Lung (tissue), 12 donors: Measurements from ENCODE around the gene DNAJC16. TPM values are rescaled to one million over a fixed set of nuclear protein-coding genes. Genes with fewer than 3 reads are reported as not detected.
"Not testable (repeated sequence)": the region's sequence is repeated elsewhere in the genome, so short reads cannot be mapped to it uniquely, and the experiment has no call there.

ENCODE experiments used
- ATAC-seq: fragments of 200-7000 bp; cut with Tn5 transposase; one replicate; pipeline ENCODE4 v1.9.1; 2020; ENCODE audit warnings: moderate number of reproducible peaks; ENCODE audit not compliant: insufficient read depth, low FRiP score
- DNase-seq, 3 donors: peaks; one replicate each; pipeline ENCODE4 v3.0.0-alpha.2; 2013 to 2017
- H3K27ac ChIP-seq, 2 donors: one replicate each; pipeline ENCODE4 v1.5.1; 2013; ENCODE audit warnings: mild to moderate bottlenecking in 2 of 2, moderate library complexity in 2 of 2, control low read depth in 1 of 2, inconsistent platforms in 1 of 2, low read depth in 1 of 2, low read length in 1 of 2
- H3K27me3 ChIP-seq, 3 donors: one replicate each; pipeline ENCODE4 v1.5.1; 2013; ENCODE audit warnings: low read length in 2 of 3; ENCODE audit not compliant: control insufficient read depth in 3 of 3, insufficient read depth in 3 of 3
- H3K36me3 ChIP-seq, 4 donors: one replicate each; pipeline ENCODE4 v1.5.1; 2013; ENCODE audit warnings: low read length in 4 of 4, mild to moderate bottlenecking in 1 of 4, moderate library complexity in 1 of 4; ENCODE audit not compliant: control insufficient read depth in 4 of 4, insufficient read depth in 4 of 4
- H3K4me1 ChIP-seq, 5 donors: one replicate each; pipeline ENCODE4 v1.5.1; 2013; ENCODE audit warnings: low read length in 5 of 5, mild to moderate bottlenecking in 2 of 5, moderate library complexity in 1 of 5; ENCODE audit not compliant: control insufficient read depth in 5 of 5, insufficient read depth in 5 of 5
- H3K4me3 ChIP-seq: one replicate; pipeline ENCODE4 v1.5.1; 2013; ENCODE audit warnings: mild to moderate bottlenecking, control low read depth, moderate library complexity
- H3K9ac ChIP-seq, 2 donors: one replicate each; pipeline ENCODE4 v1.5.1; 2013; ENCODE audit warnings: low read length in 2 of 2, control low read depth in 1 of 2; ENCODE audit not compliant: insufficient read depth in 1 of 2
- H3K9me3 ChIP-seq, 4 donors: one replicate each; pipeline ENCODE4 v1.5.1; 2013; ENCODE audit warnings: low read length in 3 of 4, mild to moderate bottlenecking in 1 of 4, moderate library complexity in 1 of 4; ENCODE audit not compliant: control insufficient read depth in 4 of 4, insufficient read depth in 3 of 4
- WGBS, 2 donors: extraction: QIAGEN DNeasy Blood & Tissue Kit; methylation state at CpG; one replicate each; pipeline ENCODE4 v1.1.7; 2013; 5-methylcytosine and 5-hydroxymethylcytosine counted together
- polyA plus RNA-seq, 2 donors: library from polyadenylated mRNA; stranded (reverse); fragments of 200-250 nt; gene quantifications; one replicate each; pipeline ENCODE4 v1.2.1, GENCODE V29; 2013
- total RNA-seq, 2 donors: library from RNA; depleted of rRNA in 1 of 2; stranded (reverse); fragments of >200 nt in 1 of 2; gene quantifications; one replicate each; pipeline ENCODE4 v1.2.1, GENCODE V29; 2014 to 2021
- TF ChIP-seq, protein P1 (sequence below): IDR thresholded peaks from 2 replicates; pipeline ENCODE4 v1.5.1; 2012; ENCODE audit warnings: mild to moderate bottlenecking; ENCODE audit errors: control extremely low read depth, extremely low read depth
- donor health status: control.
- donor health status: control.
- donor health status: Bipolar disorder and iron deficiency.
- donor health status: healthy.
- donor health status: DM: yes; HTN: yes; CAD: no.

DNAJC16 gene
- total and polyA plus RNA-seq, 4 donors, result 4.8 to 28.8 (median 12.8) TPM

DNA sequence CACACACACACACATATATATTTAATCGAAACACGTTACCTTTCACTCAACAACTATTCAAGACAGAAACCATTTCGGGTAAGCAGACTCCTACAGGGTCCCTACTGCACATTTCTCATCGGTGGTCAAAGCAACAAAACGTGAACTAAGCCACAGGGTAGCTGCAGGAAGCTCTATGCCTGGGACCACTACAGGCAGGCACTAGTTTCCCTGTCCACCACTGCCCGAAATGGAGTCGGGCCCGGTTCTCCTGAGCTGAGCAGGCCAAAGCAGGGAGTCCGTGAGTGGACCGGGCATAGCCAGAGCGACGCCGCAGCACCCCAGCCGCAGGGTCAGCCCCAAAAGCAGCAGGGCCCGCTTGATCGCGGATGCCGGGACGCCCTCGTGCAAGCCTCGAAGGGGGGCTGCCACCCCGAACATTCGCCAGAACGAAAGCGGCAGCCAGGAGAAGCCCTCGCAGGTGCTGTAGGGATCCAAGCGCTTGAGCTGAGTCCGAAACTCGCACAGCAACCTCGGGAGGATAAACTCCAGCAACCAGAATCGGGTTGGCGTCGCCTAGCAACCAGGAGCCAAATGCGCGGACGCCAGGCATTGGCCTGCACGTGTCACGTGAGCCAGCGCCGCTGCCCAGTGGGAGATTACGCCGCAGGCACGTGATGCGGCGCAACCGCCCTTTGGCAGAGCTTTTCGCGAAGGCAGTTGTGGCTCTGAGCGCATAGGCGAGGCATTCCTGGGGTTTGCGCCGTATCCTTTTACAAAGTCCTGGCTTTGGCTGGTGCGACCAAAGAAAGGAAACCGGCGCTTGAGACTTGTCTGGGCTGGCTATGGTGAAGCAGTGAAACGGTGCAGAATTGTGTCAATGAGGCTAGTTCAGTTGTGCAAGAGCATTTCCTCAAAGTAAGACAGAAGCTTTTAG, 76.7 kb downstream of the DNAJC16 start:
- H3K4me3 ChIP-seq, result peak overlapping the region; percentile 69
- H3K36me3 ChIP-seq, result no peaks in the 10 kb centered on the region
- 2% methylated on average over 56 of the region's 56 CpGs for WGBS, 2 donors
- DNase-seq (peak; percentile 97 to 98 (median 97)), ATAC-seq (peak; percentile 98)
- TF ChIP-seq, protein P1, sequence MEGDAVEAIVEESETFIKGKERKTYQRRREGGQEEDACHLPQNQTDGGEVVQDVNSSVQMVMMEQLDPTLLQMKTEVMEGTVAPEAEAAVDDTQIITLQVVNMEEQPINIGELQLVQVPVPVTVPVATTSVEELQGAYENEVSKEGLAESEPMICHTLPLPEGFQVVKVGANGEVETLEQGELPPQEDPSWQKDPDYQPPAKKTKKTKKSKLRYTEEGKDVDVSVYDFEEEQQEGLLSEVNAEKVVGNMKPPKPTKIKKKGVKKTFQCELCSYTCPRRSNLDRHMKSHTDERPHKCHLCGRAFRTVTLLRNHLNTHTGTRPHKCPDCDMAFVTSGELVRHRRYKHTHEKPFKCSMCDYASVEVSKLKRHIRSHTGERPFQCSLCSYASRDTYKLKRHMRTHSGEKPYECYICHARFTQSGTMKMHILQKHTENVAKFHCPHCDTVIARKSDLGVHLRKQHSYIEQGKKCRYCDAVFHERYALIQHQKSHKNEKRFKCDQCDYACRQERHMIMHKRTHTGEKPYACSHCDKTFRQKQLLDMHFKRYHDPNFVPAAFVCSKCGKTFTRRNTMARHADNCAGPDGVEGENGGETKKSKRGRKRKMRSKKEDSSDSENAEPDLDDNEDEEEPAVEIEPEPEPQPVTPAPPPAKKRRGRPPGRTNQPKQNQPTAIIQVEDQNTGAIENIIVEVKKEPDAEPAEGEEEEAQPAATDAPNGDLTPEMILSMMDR, result no peak
- H3K27ac ChIP-seq, result peak overlapping the region; percentile 68 to 93
- no peaks in the 10 kb centered on the region for H3K9me3 ChIP-seq
- H3K4me1 ChIP-seq, result peaks cover 0 to 9% (median 3%) of the 10 kb centered on the region in 5 donors
- H3K9ac ChIP-seq, result peak overlapping the region; percentile 84 to 90
- no peaks in the 10 kb centered on the region for H3K27me3 ChIP-seq

DNA sequence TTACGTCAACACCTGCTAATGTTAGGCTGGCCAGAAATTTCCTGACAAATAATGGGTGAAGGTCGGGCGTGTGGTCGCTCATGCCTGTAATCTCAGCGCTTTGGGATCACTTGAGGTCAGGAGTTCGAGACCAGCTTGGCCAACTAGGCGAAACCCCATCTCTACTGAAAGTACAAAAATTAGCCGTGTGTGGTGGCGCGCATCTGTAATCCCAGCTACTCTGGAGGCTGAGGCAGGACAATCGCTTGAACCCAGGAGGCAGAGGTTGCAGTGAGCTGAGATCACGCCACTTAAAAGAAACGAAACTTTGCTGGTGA, 77.3 kb downstream of the DNAJC16 start:
- not testable (repeated sequence) for H3K9ac ChIP-seq, H3K36me3 ChIP-seq, H3K9me3 ChIP-seq, H3K27me3 ChIP-seq, ATAC-seq, H3K4me1 ChIP-seq, DNase-seq
- H3K27ac ChIP-seq, result peak overlapping the region; percentile 68 to 93
- H3K4me3 ChIP-seq, result peak overlapping the region; percentile 69
- WGBS, 2 donors, result 59 to 62% methylated on average over 13 of the region's 13 CpGs

DNA sequence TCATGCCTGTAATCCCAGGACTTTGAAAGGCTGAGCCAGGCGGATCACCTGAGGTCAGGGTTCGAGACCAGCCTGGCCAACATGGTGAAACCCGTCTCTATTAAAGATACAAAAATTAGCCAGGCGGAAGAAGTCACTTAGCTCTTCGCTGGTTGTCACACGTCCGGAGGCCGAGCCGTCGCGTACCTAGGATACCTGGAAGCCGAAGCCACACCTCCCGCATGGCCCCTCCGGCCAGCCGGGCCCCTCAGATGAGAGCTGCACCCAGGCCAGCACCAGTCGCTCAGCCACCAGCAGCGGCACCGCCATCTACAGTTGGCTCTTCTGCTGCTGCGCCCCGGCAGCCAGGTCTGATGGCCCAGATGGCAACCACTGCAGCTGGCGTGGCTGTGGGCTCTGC, 77.8 kb downstream of the DNAJC16 start:
- not testable (repeated sequence) for H3K36me3 ChIP-seq, H3K4me1 ChIP-seq, H3K9ac ChIP-seq, H3K9me3 ChIP-seq, DNase-seq, H3K27ac ChIP-seq, ATAC-seq, H3K4me3 ChIP-seq, H3K27me3 ChIP-seq
- 96% methylated on average over 21 of the region's 21 CpGs for WGBS, 2 donors

DNA sequence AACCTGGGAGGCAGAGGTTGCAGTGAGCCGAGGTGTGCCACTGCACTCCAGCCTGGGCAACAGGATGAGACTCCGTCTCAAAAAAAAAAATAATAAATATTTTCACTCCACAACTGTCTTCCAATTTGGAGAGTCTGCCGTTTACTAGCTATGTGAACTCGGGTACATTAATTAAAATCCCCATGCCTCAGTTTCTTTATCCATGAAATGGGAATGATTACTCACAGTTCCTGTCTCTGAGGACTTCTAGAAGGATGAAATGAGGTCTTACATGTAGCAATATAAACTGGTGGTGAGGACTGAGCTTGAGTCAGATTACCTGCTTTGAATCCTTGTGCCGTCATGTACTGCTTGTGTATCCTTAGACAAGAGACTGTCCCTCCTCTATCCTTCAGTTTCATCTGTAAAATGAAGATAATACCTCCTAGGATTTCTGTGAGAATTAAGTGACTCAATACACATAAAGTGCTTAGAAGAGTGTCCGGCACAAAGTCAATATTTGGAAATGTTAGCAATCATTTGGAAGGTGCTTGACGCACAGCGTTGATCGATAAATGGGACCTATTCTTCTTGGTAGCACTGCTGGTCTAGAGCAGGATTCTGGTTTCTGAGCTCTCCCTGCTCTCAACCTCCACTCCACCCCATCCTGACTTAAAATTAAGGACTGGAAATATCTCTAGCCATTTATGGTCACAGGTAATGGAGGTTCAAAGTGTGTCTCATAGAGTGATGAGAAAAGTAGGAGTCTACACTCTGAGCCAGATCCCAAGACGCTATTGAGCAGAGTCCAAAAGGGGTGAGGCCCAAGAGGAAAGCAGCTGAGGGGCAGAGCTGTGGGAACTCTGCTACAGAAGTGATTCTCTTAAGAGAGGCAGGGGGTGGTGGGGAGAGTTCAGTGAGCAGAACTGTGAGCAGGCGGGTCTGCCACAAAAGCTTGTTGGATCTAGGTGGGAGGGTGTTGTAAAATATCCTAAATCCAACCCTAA, 79.0 kb downstream of the DNAJC16 start:
- ATAC-seq (no peak), DNase-seq (no peak)
- Histone ChIP-seq H3K4me3 (no peak overlapping the region), H3K9ac (no peak overlapping the region), H3K27me3 (no peaks in the 10 kb centered on the region), H3K27ac (no peak overlapping the region), H3K36me3 (no peaks in the 10 kb centered on the region), H3K4me1 (peaks cover 0 to 9% (median 0%) of the 10 kb centered on the region in 5 donors), H3K9me3 (no peaks in the 10 kb centered on the region)
- TF ChIP-seq, protein P1, result no peak
- 82 to 88% methylated on average over 11 of the region's 11 CpGs for WGBS, 2 donors
